NCI-H1930 (cell line): ENCODE results near the gene PLEKHH3.
"Not testable (repeated sequence)": the region's sequence is repeated elsewhere in the genome, so short reads cannot be mapped to it uniquely, and the experiment has no call there.

Experiments
- DNase-seq, 2 experiments: peaks; one replicate each; lab custom pipeline; 2025; lab: John Stamatoyannopoulos, UW

The PLEKHH3 gene

GRCh38 chr17:42632949-42633444 lies 43.8 kb downstream of the PLEKHH3 start:
- DNase-seq, result no peak

DNA sequence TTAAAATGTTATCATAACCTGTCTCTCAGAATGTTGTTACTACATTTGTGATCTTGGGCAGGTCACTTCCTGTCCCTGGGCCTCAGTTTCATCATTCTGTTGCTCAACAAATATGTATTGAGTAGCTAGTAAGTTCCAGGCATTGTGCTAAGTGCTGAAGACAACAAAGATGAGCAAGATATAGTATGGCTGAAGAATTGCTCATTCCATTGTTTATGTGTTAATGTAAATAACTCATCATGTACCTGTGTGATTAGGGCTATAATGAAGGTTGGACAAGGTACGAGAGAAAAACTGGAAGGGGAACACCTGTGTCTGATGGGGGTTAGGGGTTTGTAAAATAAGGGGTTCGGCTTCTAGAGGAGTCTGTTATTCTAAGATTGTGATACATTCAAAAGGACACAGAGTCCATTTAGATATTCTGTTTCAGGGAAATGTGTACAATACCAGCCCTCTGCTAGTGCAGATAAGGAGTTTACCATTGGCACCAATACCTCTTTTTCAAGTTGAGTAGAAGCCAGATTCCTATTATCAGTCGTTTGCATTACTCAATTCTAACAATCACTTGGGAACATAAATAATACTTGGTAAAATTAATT lies 47.3 kb downstream of the PLEKHH3 start:
- DNase-seq, result no peak

DNA sequence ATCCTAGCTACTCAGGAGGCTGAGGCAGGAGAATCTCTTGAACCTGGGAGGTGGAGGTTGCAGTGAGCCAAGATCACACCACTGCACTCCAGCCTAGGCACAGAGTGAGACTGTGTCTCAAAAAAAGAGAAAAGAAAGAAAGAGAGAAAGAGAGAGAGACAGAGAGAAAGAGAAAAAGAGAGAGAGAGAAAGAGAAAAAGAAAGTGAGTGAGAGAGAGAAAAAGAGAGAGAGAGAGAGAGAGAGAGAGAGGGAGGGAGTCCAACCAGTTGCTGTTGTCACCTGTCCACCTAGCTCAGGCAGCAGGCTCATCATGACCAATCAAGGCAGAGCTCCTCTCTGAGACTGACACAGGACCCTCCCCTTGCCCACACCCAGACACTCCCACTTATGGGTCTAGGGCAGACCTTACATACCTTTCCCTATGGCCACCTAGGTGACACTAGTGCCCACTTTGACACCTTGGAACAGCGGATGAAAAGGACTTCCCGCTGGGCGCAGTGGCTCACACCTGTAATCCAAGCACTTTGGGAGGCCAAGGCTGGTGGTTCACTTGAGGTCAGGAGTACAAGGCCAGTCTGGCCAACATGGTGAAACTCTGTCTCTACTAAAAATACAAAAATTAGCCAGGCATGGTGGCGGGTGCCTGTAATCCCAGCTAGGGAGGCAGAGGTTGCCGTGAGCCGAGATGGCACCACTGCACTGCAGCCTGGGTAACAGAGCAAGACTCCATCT lies 49.6 kb downstream of the PLEKHH3 start:
- not testable (repeated sequence) for DNase-seq

DNA sequence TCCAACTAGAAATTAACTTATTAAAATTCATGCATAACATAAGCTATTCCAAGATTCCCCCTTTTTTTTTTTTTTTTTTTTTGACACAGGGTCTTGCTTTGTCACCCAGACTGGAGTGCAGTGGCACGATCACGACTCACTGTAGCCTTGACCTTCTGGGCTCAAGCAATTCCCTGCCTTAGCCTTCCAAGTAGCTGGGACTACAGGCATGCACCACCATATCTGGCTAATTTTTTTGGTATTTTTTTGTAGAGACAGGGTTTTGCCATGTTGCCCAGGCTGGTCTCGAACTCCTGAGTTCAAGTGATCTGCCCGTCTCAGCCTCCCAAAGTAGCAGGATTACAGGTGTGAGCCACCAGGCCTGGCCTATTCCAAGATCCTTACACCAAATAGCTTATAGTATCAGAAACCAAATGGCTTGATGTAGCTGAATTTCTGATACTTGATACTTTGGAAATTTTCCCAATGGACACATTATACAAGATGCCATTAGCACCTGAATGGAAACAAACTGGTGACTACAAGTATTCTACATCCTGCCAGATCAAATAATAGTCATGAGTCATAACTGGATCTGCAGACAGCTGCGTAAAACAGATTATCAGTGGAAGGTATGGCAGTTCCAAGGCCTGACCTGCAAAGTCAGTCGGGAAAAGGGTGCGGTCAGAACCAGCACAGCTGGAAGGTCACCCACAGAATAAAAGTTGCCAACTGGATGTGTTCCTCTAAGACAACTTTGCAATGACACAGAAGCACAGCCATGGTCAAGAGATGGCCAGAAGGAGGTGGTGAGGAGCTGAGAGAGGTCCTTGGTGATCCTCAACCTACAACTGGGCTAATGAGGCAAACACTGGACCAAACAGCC lies 52.8 kb downstream of the PLEKHH3 start:
- DNase-seq, result no peak

- DNase-seq, result no peak
Observed at GRCh38 chr17:42623271-42623670, 53.5 kb downstream of the PLEKHH3 start.

- DNase-seq, result not testable (repeated sequence)
Observed at GRCh38 chr17:42621987-42622386, 54.8 kb downstream of the PLEKHH3 start.

DNA sequence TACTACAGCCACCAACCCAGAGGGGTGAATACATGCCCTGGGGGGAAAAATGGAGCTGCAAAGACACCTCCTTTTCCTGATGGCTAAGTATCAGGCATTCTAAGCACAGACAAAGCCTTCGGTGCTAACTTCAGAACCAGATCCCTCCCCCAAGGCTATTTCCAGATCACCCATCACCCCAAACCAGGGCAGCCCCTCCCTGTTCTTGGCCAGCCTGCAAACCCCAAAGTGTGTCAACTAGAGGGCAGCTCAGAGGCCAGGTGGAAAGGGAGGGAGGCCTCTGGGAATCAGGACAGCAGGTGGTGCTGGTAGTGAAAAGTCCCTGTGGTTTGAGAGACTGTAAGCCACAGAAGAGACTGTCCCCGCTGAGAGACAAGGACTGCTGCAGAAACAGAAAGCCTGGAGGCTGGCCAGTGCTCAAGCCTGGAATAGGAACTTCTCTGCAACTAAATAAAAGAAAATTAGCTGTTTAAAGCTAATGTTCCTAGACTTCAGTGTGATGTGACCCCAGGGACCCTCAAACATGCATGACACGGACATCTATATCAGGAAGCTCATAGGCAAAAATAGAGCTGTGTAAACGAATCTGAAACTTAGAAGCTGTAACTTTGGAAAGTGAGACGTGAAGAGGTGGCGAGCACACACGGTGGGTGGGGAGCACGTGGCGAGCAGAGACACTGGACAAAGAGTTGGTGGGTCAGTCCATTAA lies 58.2 kb downstream of the PLEKHH3 start:
- no peak for DNase-seq

DNA sequence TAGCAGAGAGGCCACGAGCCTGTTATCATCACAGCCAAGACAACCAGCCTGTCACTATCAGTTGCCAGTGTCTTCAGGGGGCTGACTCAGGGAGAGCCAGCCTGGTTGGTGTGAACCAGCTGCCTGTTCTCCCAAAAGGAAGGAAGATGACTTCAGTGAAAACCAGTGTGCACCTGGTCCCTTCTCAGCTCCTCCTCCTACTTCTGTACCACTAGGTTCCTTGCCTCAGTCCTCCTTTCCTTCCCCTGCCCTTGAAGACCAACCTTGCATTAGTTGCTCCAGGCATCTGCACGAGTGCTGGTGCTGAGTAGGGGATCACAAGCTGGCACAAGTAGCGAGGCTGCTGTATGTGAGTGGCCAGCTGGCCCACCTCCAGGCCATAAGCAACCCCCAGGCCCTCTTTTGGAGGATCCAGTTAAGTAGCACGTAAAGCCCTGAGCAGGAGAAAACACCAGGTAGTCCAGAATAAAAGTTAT lies 58.8 kb downstream of the PLEKHH3 start:
- DNase-seq, result no peak
